ENCODE measurements around the gene FILIP1L.

GRCh38 chr3:100099621-100100020, 14.7 kb downstream of the FILIP1L start:
- TF ChIP-seq POLR2A (IDR thresholded peaks at IDR 0.05): no peak
- no peak for TF ChIP-seq CTCF (IDR thresholded peaks at IDR 0.05)

All from heart left ventricle (tissue), 13 donors.